AG04450 (cell line): ENCODE results near the gene KRTAP10-6. TPM values are rescaled to one million over a fixed set of nuclear protein-coding genes. Genes with fewer than 3 reads are reported as not detected.

Source experiments
- CTCF ChIA-PET: fragments of 300-600, 350-600 bp; formaldehyde crosslinking; extraction: SDS; loops from one replicate; lab custom pipeline; 2022; ENCODE audit warnings: antibody characterized with exemption, inconsistent platforms; lab: Charles Lee
- POLR2A ChIA-PET: fragments of 350-600 bp; formaldehyde crosslinking; extraction: SDS; loops from one replicate; lab custom pipeline; 2021; ENCODE audit warnings: antibody characterized with exemption, inconsistent platforms; lab: Yijun Ruan, JAX
- DNase-seq: peaks from one replicate; pipeline ENCODE4 v3.0.0-alpha.2; 2011; ENCODE audit warnings: low read depth, low spot score
- H3K27ac ChIP-seq: one replicate; pipeline ENCODE4 v1.5.1; 2012; ENCODE audit warnings: low read depth, low read length, control low read depth
- H3K27me3 ChIP-seq: one replicate; pipeline ENCODE4 v1.6.0; 2012; ENCODE audit warnings: low read length; ENCODE audit not compliant: control insufficient read depth, insufficient read depth
- H3K4me3 ChIP-seq: 2 replicates; pipeline ENCODE4 v1.5.1; 2011; ENCODE audit warnings: mild to moderate bottlenecking, low read depth, low read length, control low read depth
- H3K9me3 ChIP-seq: 2 replicates; pipeline ENCODE4 v1.5.1; 2012; ENCODE audit warnings: low read length; ENCODE audit not compliant: control insufficient read depth, insufficient read depth
- CTCF ChIP-seq: IDR thresholded peaks from 2 replicates; pipeline ENCODE4 v1.5.1; 2011; ENCODE audit warnings: low read depth, low read length, control low read depth, inconsistent platforms
- polyA plus RNA-seq: library from polyadenylated mRNA; depleted of rRNA; stranded (reverse); fragments of >200 nt; gene quantifications from 2 replicates; pipeline ENCODE4 v1.2.3, GENCODE V29; 2011

KRTAP10-6 gene
- polyA plus RNA-seq, 1 experiment, result not detected

GRCh38 chr21:44623575-44623974 lies 31.3 kb upstream of the KRTAP10-6 start:
- Histone ChIP-seq H3K4me3 (no peak overlapping the region), H3K9me3 (peaks cover 32% of the 10 kb centered on the region), H3K27me3 (no peaks in the 10 kb centered on the region), H3K27ac (no peak overlapping the region)
- no peak for TF ChIP-seq CTCF
- POLR2A ChIA-PET, result no interaction called here
- CTCF ChIA-PET, result no interaction called here
- no peak for DNase-seq

- POLR2A ChIA-PET, result no interaction called here
Observed at GRCh38 chr21:44619886-44620285, 27.6 kb upstream of the KRTAP10-6 start.

GRCh38 chr21:44618909-44619308 lies 26.6 kb upstream of the KRTAP10-6 start:
- H3K9me3 ChIP-seq, result peaks cover 31% of the 10 kb centered on the region
- no peak for DNase-seq
- no peak overlapping the region for H3K27ac ChIP-seq
- TF ChIP-seq CTCF, result no peak
- H3K27me3 ChIP-seq, result no peaks in the 10 kb centered on the region
- POLR2A ChIA-PET, result no interaction called here
- no peak overlapping the region for H3K4me3 ChIP-seq
- CTCF ChIA-PET, result interaction anchor here (1.9 kb wide), 1 partner anchor 175 kb away, joined by 9 read pairs; no protein-coding TSS in a partner anchor

More at GRCh38 chr21:44619886-44620285, 27.6 kb upstream of the KRTAP10-6 start:
- no peak for DNase-seq
- H3K4me3 ChIP-seq, result no peak overlapping the region
- no peak overlapping the region for H3K27ac ChIP-seq
- H3K9me3 ChIP-seq, result peaks cover 22% of the 10 kb centered on the region
- TF ChIP-seq CTCF, result no peak
- no peaks in the 10 kb centered on the region for H3K27me3 ChIP-seq
- CTCF ChIA-PET, result interaction anchor here (1.9 kb wide), 1 partner anchor 174 kb away, joined by 9 read pairs; no protein-coding TSS in a partner anchor

- ChIA-PET CTCF (interaction anchor here (1.9 kb wide), 1 partner anchor 175 kb away, joined by 9 read pairs; no protein-coding TSS in a partner anchor), POLR2A (no interaction called here)
- peak; percentile 12; the same call in 1 of the 2 replicates for TF ChIP-seq CTCF
- H3K9me3 ChIP-seq, result peaks cover 35% of the 10 kb centered on the region
- H3K4me3 ChIP-seq, result no peak overlapping the region
- no peaks in the 10 kb centered on the region for H3K27me3 ChIP-seq
- H3K27ac ChIP-seq, result no peak overlapping the region
- DNase-seq, result no peak
Observed at GRCh38 chr21:44618504-44618903, 26.2 kb upstream of the KRTAP10-6 start.

GRCh38 chr21:44617071-44617501 lies 24.8 kb upstream of the KRTAP10-6 start:
- DNase-seq, result no peak
- H3K27ac ChIP-seq, result no peak overlapping the region
- ChIA-PET CTCF (no interaction called here), POLR2A (no interaction called here)
- no peak overlapping the region for H3K4me3 ChIP-seq
- H3K9me3 ChIP-seq, result peaks cover 47% of the 10 kb centered on the region
- TF ChIP-seq CTCF, result no peak
- no peaks in the 10 kb centered on the region for H3K27me3 ChIP-seq
